Measurements from ENCODE around the gene COPS3.

- no peak for TF ChIP-seq CTCF (conservative IDR thresholded peaks at IDR 0.05 in 1 of 2, IDR thresholded peaks at IDR 0.05 in 1 of 2; ENCODE audit: extremely low read depth in 1 of 2, insufficient read depth in 1 of 2, low read depth in 1 of 2, low read length in 2 of 2)
- no peak for TF ChIP-seq EZH2 (IDR thresholded peaks at IDR 0.05; ENCODE audit: borderline replicate concordance, low read length)
Observed at GRCh38 chr17:17252149-17252661, 28.8 kb downstream of the COPS3 start.

Measured in mammary epithelial cell (primary cell).